OCI-LY3 (cell line): Measurements from ENCODE around the gene STC2.

Experiments used
- H2AFZ ChIP-seq: fragments of 200-600, 300-600 bp; shearing (Covaris generic); 2 replicates; pipeline ENCODE4 v1.6.0; 2014; ENCODE audit warnings: antibody characterized with exemption, low read depth, low read length
- H3K27ac ChIP-seq: fragments of 200-600, 300-600 bp; sonication (generic); 2 replicates; pipeline ENCODE4 v1.5.1; 2014; ENCODE audit warnings: mild to moderate bottlenecking, low read length, moderate library complexity, mixed read lengths
- H3K27me3 ChIP-seq: fragments of 200-600, 300-600 bp; sonication (generic); 2 replicates; pipeline ENCODE4 v1.6.1; 2014; ENCODE audit warnings: low read depth, low read length, mixed read lengths
- H3K36me3 ChIP-seq: fragments of 200-600, 300-600 bp; sonication (generic); replicated peaks from 2 replicates; pipeline ENCODE3; 2014; ENCODE audit warnings: low read depth, low read length, mixed read lengths
- H3K4me1 ChIP-seq: fragments of 300-600, 200-600 bp; sonication (generic); 2 replicates; pipeline ENCODE4 v1.6.1; 2014; ENCODE audit warnings: low read length, mixed read lengths
- H3K4me2 ChIP-seq: fragments of 200-600, 300-600 bp; sonication (generic); 2 replicates; pipeline ENCODE4 v1.6.1; 2014; ENCODE audit warnings: low read length, mixed read lengths
- H3K4me3 ChIP-seq: fragments of 300-600, 200-600 bp; sonication (generic); 2 replicates; pipeline ENCODE4 v1.5.1; 2014; ENCODE audit warnings: antibody characterized with exemption, mild to moderate bottlenecking, low read length, moderate library complexity
- H3K79me2 ChIP-seq: fragments of 300-600, 200-600 bp; shearing (Covaris generic); 2 replicates; pipeline ENCODE4 v1.6.1; 2014; ENCODE audit warnings: mild to moderate bottlenecking, low read length, mixed read lengths
- H3K9ac ChIP-seq: fragments of 300-600, 200-600 bp; shearing (Covaris generic); 2 replicates; pipeline ENCODE4 v1.6.0; 2014; ENCODE audit warnings: mild to moderate bottlenecking, low read length, moderate library complexity
- H3K9me3 ChIP-seq: fragments of 200-600, 300-600 bp; shearing (Covaris generic); 2 replicates; pipeline ENCODE4 v1.6.1; 2014; ENCODE audit warnings: low read length, mixed read lengths; ENCODE audit not compliant: insufficient read depth
- H4K20me1 ChIP-seq: fragments of 200-600, 300-600 bp; sonication (generic); 2 replicates; pipeline ENCODE4 v1.6.1; 2016; ENCODE audit warnings: low read length, mixed read lengths; ENCODE audit not compliant: insufficient read depth
- CTCF ChIP-seq: fragments of 200-600, 300-600 bp; sonication (generic); IDR thresholded peaks from 2 replicates; pipeline ENCODE4 v1.5.1; 2014; ENCODE audit warnings: antibody characterized with exemption, low read length, low read depth
- EZH2phosphoT487 ChIP-seq: fragments of 200-600 bp; shearing (Covaris generic); IDR thresholded peaks from 2 replicates; pipeline ENCODE4 v1.6.1; 2018; ENCODE audit warnings: antibody characterized with exemption, mixed run types, low read depth

Gene STC2

GRCh38 chr5:173354645-173355044, 26.4 kb upstream of the STC2 start:
- H3K4me3 ChIP-seq, result no peak overlapping the region
- no peaks in the 10 kb centered on the region for H3K79me2 ChIP-seq
- no peaks in the 10 kb centered on the region for H3K36me3 ChIP-seq
- no peak overlapping the region for H3K27ac ChIP-seq
- H3K27me3 ChIP-seq, result peaks cover 52% of the 10 kb centered on the region
- H3K4me1 ChIP-seq, result no peaks in the 10 kb centered on the region
- no peak overlapping the region for H3K4me2 ChIP-seq
- H4K20me1 ChIP-seq, result no peaks in the 10 kb centered on the region
- no peaks in the 10 kb centered on the region for H3K9me3 ChIP-seq
- no peak overlapping the region for H2AFZ ChIP-seq
- no peak for TF ChIP-seq EZH2phosphoT487
- TF ChIP-seq CTCF, result no peak
- no peak overlapping the region for H3K9ac ChIP-seq

GRCh38 chr5:173352366-173353349, 24.4 kb upstream of the STC2 start:
- no peak overlapping the region for H3K4me2 ChIP-seq
- H3K4me3 ChIP-seq, result no peak overlapping the region
- no peak for TF ChIP-seq CTCF
- no peak for TF ChIP-seq EZH2phosphoT487
- no peaks in the 10 kb centered on the region for H4K20me1 ChIP-seq
- no peak overlapping the region for H3K27ac ChIP-seq
- H3K9me3 ChIP-seq, result no peaks in the 10 kb centered on the region
- peaks cover 46% of the 10 kb centered on the region for H3K27me3 ChIP-seq
- H3K4me1 ChIP-seq, result no peaks in the 10 kb centered on the region
- no peaks in the 10 kb centered on the region for H3K79me2 ChIP-seq
- no peak overlapping the region for H2AFZ ChIP-seq
- no peaks in the 10 kb centered on the region for H3K36me3 ChIP-seq
- H3K9ac ChIP-seq, result no peak overlapping the region

- H3K36me3 ChIP-seq, result no peaks in the 10 kb centered on the region
- H3K4me3 ChIP-seq, result no peak overlapping the region
- no peak overlapping the region for H3K4me2 ChIP-seq
- H3K27ac ChIP-seq, result no peak overlapping the region
- no peak overlapping the region for H2AFZ ChIP-seq
- no peak overlapping the region for H3K9ac ChIP-seq
- H3K4me1 ChIP-seq, result no peaks in the 10 kb centered on the region
- TF ChIP-seq EZH2phosphoT487 (no peak), CTCF (no peak)
- H4K20me1 ChIP-seq, result no peaks in the 10 kb centered on the region
- no peaks in the 10 kb centered on the region for H3K79me2 ChIP-seq
- H3K27me3 ChIP-seq, result 0 out of 2 replicates have a peak, but pooled peaks cover 4% of the 10 kb centered on the region
- no peaks in the 10 kb centered on the region for H3K9me3 ChIP-seq
Measured at GRCh38 chr5:173342813-173343755, 14.9 kb upstream of the STC2 start.
